HCT116 (cell line): ENCODE measurements around the gene C12orf75.
"Not testable (repeated sequence)": the region's sequence is repeated elsewhere in the genome, so short reads cannot be mapped to it uniquely, and the experiment has no call there.

Source experiments
- CBX3 ChIP-seq: IDR thresholded peaks from 2 replicates; pipeline ENCODE4 v1.6.1; 2012; ENCODE audit warnings: low read depth
- CEBPB ChIP-seq: IDR thresholded peaks from 2 replicates; pipeline ENCODE4 v1.6.1; 2012; ENCODE audit warnings: low read depth
- EZH2 ChIP-seq: fragments of 200-600 bp; sonication (generic); IDR thresholded peaks from 2 replicates; pipeline ENCODE4 v1.6.1; 2017; ENCODE audit warnings: antibody characterized with exemption, mixed run types
- EZH2phosphoT487 ChIP-seq: fragments of 200-600 bp; IDR thresholded peaks from 2 replicates; pipeline ENCODE4 v1.6.1; 2018; ENCODE audit warnings: antibody characterized with exemption, borderline replicate concordance
- JUND ChIP-seq: IDR thresholded peaks from 2 replicates; pipeline ENCODE4 v1.6.1; 2012
- POLR2A ChIP-seq: IDR thresholded peaks from 2 replicates; pipeline ENCODE4 v1.7.0; 2011; ENCODE audit warnings: borderline replicate concordance; ENCODE audit not compliant: insufficient read depth, insufficient read length; ENCODE audit errors: extremely low read depth
- POLR2AphosphoS5 ChIP-seq: IDR thresholded peaks from 2 replicates; pipeline ENCODE4 v1.6.1; 2011; ENCODE audit warnings: mild to moderate bottlenecking, low read depth, low read length, moderate library complexity
- RAD21 ChIP-seq: IDR thresholded peaks from 2 replicates; pipeline ENCODE4 v1.6.1; 2012; ENCODE audit warnings: low read depth, mild to moderate bottlenecking
- SIN3A ChIP-seq: IDR thresholded peaks from 2 replicates; pipeline ENCODE4 v1.6.1; 2012; ENCODE audit warnings: low read depth
- SRF ChIP-seq: IDR thresholded peaks from 2 replicates; pipeline ENCODE4 v1.6.1; 2012; ENCODE audit warnings: low read depth
- TCF7L2 ChIP-seq: IDR thresholded peaks from 2 replicates; pipeline ENCODE4 v1.7.0; 2011; ENCODE audit warnings: borderline replicate concordance, inconsistent platforms; ENCODE audit not compliant: insufficient read depth, insufficient read length; ENCODE audit errors: extremely low read depth
- TF ChIP-seq, protein P1 (sequence below), 3 experiments: fragments of 200-600 bp in 1 of 3; sonication (generic) in 1 of 3; IDR thresholded peaks in 2 of 3; conservative IDR thresholded peaks in 1 of 3; 2 replicates each; pipeline ENCODE4 v1.5.1; 2012 to 2017; ENCODE audit warnings: low read depth in 2 of 3, low read length in 2 of 3, antibody characterized with exemption in 1 of 3, borderline replicate concordance in 1 of 3, control low read depth in 1 of 3, mild to moderate bottlenecking in 1 of 3, mixed read lengths in 1 of 3, mixed run types in 1 of 3, moderate library complexity in 1 of 3; ENCODE audit not compliant: insufficient read depth in 1 of 3
- TF ChIP-seq, protein P2 (sequence below): IDR thresholded peaks from 2 replicates; pipeline ENCODE4 v1.6.1; 2011; ENCODE audit warnings: mild to moderate bottlenecking, low read length, moderate library complexity; ENCODE audit not compliant: insufficient replicate concordance; ENCODE audit errors: extremely low read depth
- TF ChIP-seq, protein P3 (sequence below): IDR thresholded peaks from 2 replicates; pipeline ENCODE4 v1.6.1; 2012

GRCh38 chr12:105302986-105303385 lies 27.5 kb upstream of the C12orf75 start:
- TF ChIP-seq, protein P1, sequence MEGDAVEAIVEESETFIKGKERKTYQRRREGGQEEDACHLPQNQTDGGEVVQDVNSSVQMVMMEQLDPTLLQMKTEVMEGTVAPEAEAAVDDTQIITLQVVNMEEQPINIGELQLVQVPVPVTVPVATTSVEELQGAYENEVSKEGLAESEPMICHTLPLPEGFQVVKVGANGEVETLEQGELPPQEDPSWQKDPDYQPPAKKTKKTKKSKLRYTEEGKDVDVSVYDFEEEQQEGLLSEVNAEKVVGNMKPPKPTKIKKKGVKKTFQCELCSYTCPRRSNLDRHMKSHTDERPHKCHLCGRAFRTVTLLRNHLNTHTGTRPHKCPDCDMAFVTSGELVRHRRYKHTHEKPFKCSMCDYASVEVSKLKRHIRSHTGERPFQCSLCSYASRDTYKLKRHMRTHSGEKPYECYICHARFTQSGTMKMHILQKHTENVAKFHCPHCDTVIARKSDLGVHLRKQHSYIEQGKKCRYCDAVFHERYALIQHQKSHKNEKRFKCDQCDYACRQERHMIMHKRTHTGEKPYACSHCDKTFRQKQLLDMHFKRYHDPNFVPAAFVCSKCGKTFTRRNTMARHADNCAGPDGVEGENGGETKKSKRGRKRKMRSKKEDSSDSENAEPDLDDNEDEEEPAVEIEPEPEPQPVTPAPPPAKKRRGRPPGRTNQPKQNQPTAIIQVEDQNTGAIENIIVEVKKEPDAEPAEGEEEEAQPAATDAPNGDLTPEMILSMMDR (IDR thresholded peaks at IDR 0.05 in 2 of 3, conservative IDR thresholded peaks at IDR 0.05 in 1 of 3; ENCODE audit: borderline replicate concordance in 1 of 3, insufficient read depth in 1 of 3, low read depth in 2 of 3, low read length in 2 of 3), result not testable (repeated sequence)
- not testable (repeated sequence) for TF ChIP-seq POLR2AphosphoS5, TCF7L2, CEBPB, POLR2A, JUND, RAD21, EZH2phosphoT487, EZH2, CBX3, SIN3A, SRF
- TF ChIP-seq, protein P2, sequence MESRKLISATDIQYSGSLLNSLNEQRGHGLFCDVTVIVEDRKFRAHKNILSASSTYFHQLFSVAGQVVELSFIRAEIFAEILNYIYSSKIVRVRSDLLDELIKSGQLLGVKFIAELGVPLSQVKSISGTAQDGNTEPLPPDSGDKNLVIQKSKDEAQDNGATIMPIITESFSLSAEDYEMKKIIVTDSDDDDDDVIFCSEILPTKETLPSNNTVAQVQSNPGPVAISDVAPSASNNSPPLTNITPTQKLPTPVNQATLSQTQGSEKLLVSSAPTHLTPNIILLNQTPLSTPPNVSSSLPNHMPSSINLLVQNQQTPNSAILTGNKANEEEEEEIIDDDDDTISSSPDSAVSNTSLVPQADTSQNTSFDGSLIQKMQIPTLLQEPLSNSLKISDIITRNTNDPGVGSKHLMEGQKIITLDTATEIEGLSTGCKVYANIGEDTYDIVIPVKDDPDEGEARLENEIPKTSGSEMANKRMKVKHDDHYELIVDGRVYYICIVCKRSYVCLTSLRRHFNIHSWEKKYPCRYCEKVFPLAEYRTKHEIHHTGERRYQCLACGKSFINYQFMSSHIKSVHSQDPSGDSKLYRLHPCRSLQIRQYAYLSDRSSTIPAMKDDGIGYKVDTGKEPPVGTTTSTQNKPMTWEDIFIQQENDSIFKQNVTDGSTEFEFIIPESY, result not testable (repeated sequence)
- TF ChIP-seq, protein P3, sequence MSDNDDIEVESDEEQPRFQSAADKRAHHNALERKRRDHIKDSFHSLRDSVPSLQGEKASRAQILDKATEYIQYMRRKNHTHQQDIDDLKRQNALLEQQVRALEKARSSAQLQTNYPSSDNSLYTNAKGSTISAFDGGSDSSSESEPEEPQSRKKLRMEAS, result not testable (repeated sequence)
